Right atrium auricular region (tissue), 2 donors: ENCODE results near the gene TBC1D14. TPM values are rescaled to one million over a fixed set of nuclear protein-coding genes. Genes with fewer than 3 reads are reported as not detected.

Source experiments
- DNase-seq: peaks from one replicate; pipeline ENCODE4 v3.0.0-alpha.2; 2019; ENCODE audit warnings: low spot score
- H3K27ac ChIP-seq, 2 donors: fragments of 200-600 bp; sonication (generic); 1 replicate in 1 of 2; 2 replicates in 1 of 2; pipeline ENCODE4 v1.5.1; 2016 to 2019
- H3K27me3 ChIP-seq, 2 donors: fragments of 200-600 bp; sonication (generic); one replicate each; pipeline versions ENCODE4 v1.5.1 to v1.6.0; 2017 to 2019
- H3K36me3 ChIP-seq: fragments of 200-600 bp; sonication (generic); one replicate; pipeline ENCODE4 v1.5.1; 2016
- H3K4me1 ChIP-seq, 2 donors: fragments of 200-600 bp; sonication (generic); one replicate each; pipeline versions ENCODE4 v1.5.1 to v1.6.0; 2017 to 2019
- H3K4me3 ChIP-seq, 2 donors: fragments of 200-600 bp; sonication (generic); 1 replicate in 1 of 2; 2 replicates in 1 of 2; pipeline ENCODE4 v1.5.1; 2017 to 2019; ENCODE audit warnings: mild to moderate bottlenecking in 1 of 2, moderate library complexity in 1 of 2
- H3K9me3 ChIP-seq, 2 donors: fragments of 200-600 bp; sonication (generic); one replicate each; pipeline ENCODE4 v1.5.1; 2019
- CTCF ChIP-seq, 2 donors: fragments of 200-600 bp; sonication (generic); IDR thresholded peaks; one replicate each; pipeline ENCODE4 v1.5.1; 2019; ENCODE audit warnings: antibody characterized with exemption in 2 of 2
- total RNA-seq, 2 donors: library from RNA; depleted of rRNA; stranded (reverse); fragments of >200 nt; gene quantifications; one replicate each; pipeline ENCODE4 v1.1.0, GENCODE V29; 2016

Gene TBC1D14
- total RNA-seq, 2 donors from 2014 or later = 33.7 to 34.0 TPM

- TF ChIP-seq CTCF (IDR thresholded peaks at IDR 0.05) = no peak
- Histone ChIP-seq H3K36me3 (no peaks in the 10 kb centered on the region), H3K4me3 (no peak overlapping the region), H3K27me3 (no peaks in the 10 kb centered on the region), H3K4me1 (peaks cover 0 to 10% of the 10 kb centered on the region in 2 donors), H3K27ac (no peak overlapping the region), H3K9me3 (no peaks in the 10 kb centered on the region)
- no peak for DNase-seq
Observed at GRCh38 chr4:6935965-6936364, 26.3 kb downstream of the TBC1D14 start.

GRCh38 chr4:6937201-6937600, 27.6 kb downstream of the TBC1D14 start:
- TF ChIP-seq CTCF (IDR thresholded peaks at IDR 0.05) = no peak
- Histone ChIP-seq H3K9me3 (no peaks in the 10 kb centered on the region), H3K4me1 (peaks cover 0 to 21% of the 10 kb centered on the region in 2 donors), H3K36me3 (no peaks in the 10 kb centered on the region), H3K4me3 (no peak overlapping the region), H3K27me3 (no peaks in the 10 kb centered on the region), H3K27ac (no peak overlapping the region)
- DNase-seq = no peak

GRCh38 chr4:6937754-6938153, 28.1 kb downstream of the TBC1D14 start:
- H3K27me3 ChIP-seq = no peaks in the 10 kb centered on the region
- no peak for TF ChIP-seq CTCF (IDR thresholded peaks at IDR 0.05)
- no peaks in the 10 kb centered on the region for H3K36me3 ChIP-seq
- H3K9me3 ChIP-seq = no peaks in the 10 kb centered on the region
- H3K4me1 ChIP-seq = peaks cover 0 to 25% of the 10 kb centered on the region in 2 donors
- no peak overlapping the region for H3K27ac ChIP-seq
- DNase-seq = no peak
- H3K4me3 ChIP-seq = no peak overlapping the region

- no peaks in the 10 kb centered on the region for H3K9me3 ChIP-seq
- H3K27me3 ChIP-seq = no peaks in the 10 kb centered on the region
- no peak for TF ChIP-seq CTCF (IDR thresholded peaks at IDR 0.05)
- H3K27ac ChIP-seq = peak overlapping the region in 1 of 2 donors; percentile 43
- peaks cover 0 to 25% of the 10 kb centered on the region in 2 donors for H3K4me1 ChIP-seq
- peak; percentile 68 for DNase-seq
- no peak overlapping the region for H3K4me3 ChIP-seq
- no peaks in the 10 kb centered on the region for H3K36me3 ChIP-seq
Observed at GRCh38 chr4:6938237-6938636, 28.6 kb downstream of the TBC1D14 start.

GRCh38 chr4:6938647-6939271, 29.1 kb downstream of the TBC1D14 start:
- Histone ChIP-seq H3K9me3 (no peaks in the 10 kb centered on the region), H3K4me3 (no peak overlapping the region), H3K4me1 (peaks cover 0 to 25% of the 10 kb centered on the region in 2 donors), H3K36me3 (no peaks in the 10 kb centered on the region), H3K27me3 (no peaks in the 10 kb centered on the region), H3K27ac (peak overlapping the region in 1 of 2 donors; percentile 43)
- DNase-seq = no peak
- no peak for TF ChIP-seq CTCF (IDR thresholded peaks at IDR 0.05)
